ENCODE measurements around the gene IKZF3. TPM values are rescaled to one million over a fixed set of nuclear protein-coding genes. Genes with fewer than 3 reads are reported as not detected.

IKZF3 gene
- polyA plus RNA-seq, 1 donor from 2014 or later: not detected

GRCh38 chr17:39769974-39770587, 94.0 kb downstream of the IKZF3 start:
- H3K4me2 ChIP-seq (ENCODE audit: low read length): no peak overlapping the region
- H4K20me1 ChIP-seq (ENCODE audit: insufficient read depth): no peaks in the 10 kb centered on the region
- H3F3A ChIP-seq (ENCODE audit: insufficient read depth, low read length, poor library complexity, severe bottlenecking): no peaks in the 10 kb centered on the region
- H3K9me3 ChIP-seq (ENCODE audit: low read length): no peaks in the 10 kb centered on the region
- TF ChIP-seq TAF1 (IDR thresholded peaks at IDR 0.05; ENCODE audit: low read depth): no peak
- H3K27me3 ChIP-seq (ENCODE audit: insufficient read depth, low read depth, low read length): no peaks in the 10 kb centered on the region
- H3K9me2 ChIP-seq (ENCODE audit: insufficient read depth, low read length): no peaks in the 10 kb centered on the region
- H3K4me3 ChIP-seq (ENCODE audit: low read length): no peak overlapping the region
- no peak overlapping the region for H2AFZ ChIP-seq (ENCODE audit: low read depth, low read length)
- H3K36me3 ChIP-seq (ENCODE audit: insufficient read depth, low read length): no peaks in the 10 kb centered on the region
- no peak overlapping the region for H3K9ac ChIP-seq (ENCODE audit: low read length)
- no peaks in the 10 kb centered on the region for H3K79me2 ChIP-seq (replicated peaks; ENCODE audit: insufficient read depth, low read length)
- H3K27ac ChIP-seq (ENCODE audit: low read length): no peak overlapping the region

- H3K27ac ChIP-seq (ENCODE audit: low read length): no peak overlapping the region
- no peak overlapping the region for H2AFZ ChIP-seq (ENCODE audit: low read depth, low read length)
- H3K36me3 ChIP-seq (ENCODE audit: insufficient read depth, low read length): no peaks in the 10 kb centered on the region
- no peaks in the 10 kb centered on the region for H3K79me2 ChIP-seq (replicated peaks; ENCODE audit: insufficient read depth, low read length)
- no peaks in the 10 kb centered on the region for H4K20me1 ChIP-seq (ENCODE audit: insufficient read depth)
- no peak for TF ChIP-seq POLR2AphosphoS5 (IDR thresholded peaks at IDR 0.05)
- TF ChIP-seq SMC3 (conservative IDR thresholded peaks at IDR 0.05; ENCODE audit: poor library complexity): no peak
- no peak for TF ChIP-seq MXI1 (conservative IDR thresholded peaks at IDR 0.05; ENCODE audit: poor library complexity, severe bottlenecking)
- no peak for TF ChIP-seq CTCF (IDR thresholded peaks at IDR 0.05; ENCODE audit: poor library complexity, severe bottlenecking)
- no peak for TF ChIP-seq EZH2 (IDR thresholded peaks at IDR 0.05; ENCODE audit: borderline replicate concordance, insufficient read depth, low read length, poor library complexity, severe bottlenecking)
- TF ChIP-seq REST (IDR thresholded peaks at IDR 0.05; ENCODE audit: borderline replicate concordance): no peak
- no peak for TF ChIP-seq RAD21 (conservative IDR thresholded peaks at IDR 0.05)
- no peak for TF ChIP-seq EP300 (conservative IDR thresholded peaks at IDR 0.05; ENCODE audit: poor library complexity, severe bottlenecking)
- TF ChIP-seq TAF1 (IDR thresholded peaks at IDR 0.05; ENCODE audit: low read depth): no peak
- H3K4me2 ChIP-seq (ENCODE audit: low read length): no peak overlapping the region
- no peak overlapping the region for H3K9ac ChIP-seq (ENCODE audit: low read length)
- no peaks in the 10 kb centered on the region for H3K9me3 ChIP-seq (ENCODE audit: low read length)
- H3F3A ChIP-seq (ENCODE audit: insufficient read depth, low read length, poor library complexity, severe bottlenecking): no peaks in the 10 kb centered on the region
- H3K9me2 ChIP-seq (ENCODE audit: insufficient read depth, low read length): no peaks in the 10 kb centered on the region
- H3K27me3 ChIP-seq (ENCODE audit: insufficient read depth, low read depth, low read length): no peaks in the 10 kb centered on the region
- H3K4me3 ChIP-seq (ENCODE audit: low read length): no peak overlapping the region
These were observed 97.0 kb downstream of the IKZF3 start for GRCh38 chr17:39767147-39767546.

All from neural cell (in vitro differentiated cells).